Fibroblast of lung (primary cell): ENCODE results near the gene TAS2R42.

ENCODE experiments used
- CTCF ChIP-seq, 2 donors: IDR thresholded peaks in 1 of 2; conservative IDR thresholded peaks in 1 of 2; 1 replicate in 1 of 2; 2 replicates in 1 of 2; pipeline ENCODE4 v1.5.1; 2011 to 2012; ENCODE audit warnings: low read length in 2 of 2, control low read depth in 1 of 2, inconsistent platforms in 1 of 2, low read depth in 1 of 2, mild to moderate bottlenecking in 1 of 2
- EZH2 ChIP-seq: IDR thresholded peaks from 2 replicates; pipeline ENCODE4 v1.5.1; 2012; ENCODE audit warnings: low read length, control low read depth, mild to moderate bottlenecking; ENCODE audit errors: missing control alignments

GRCh38 chr12:11164384-11164783 is 22.4 kb downstream of the TAS2R42 start:
- TF ChIP-seq CTCF (conservative IDR thresholded peaks at IDR 0.05 in 1 of 2, IDR thresholded peaks at IDR 0.05 in 1 of 2; ENCODE audit: low read depth in 1 of 2, low read length in 2 of 2) (no peak), EZH2 (no peak)
